Measurements from ENCODE around the gene RHOB. TPM values are rescaled to one million over a fixed set of nuclear protein-coding genes. Genes with fewer than 3 reads are reported as not detected.

Gene RHOB
- total and polyA plus RNA-seq, 2 of the 13 experiments (the other 11 are each of a cell fraction or from before 2014, with no cell fraction given), result 192 to 268 TPM

DNA sequence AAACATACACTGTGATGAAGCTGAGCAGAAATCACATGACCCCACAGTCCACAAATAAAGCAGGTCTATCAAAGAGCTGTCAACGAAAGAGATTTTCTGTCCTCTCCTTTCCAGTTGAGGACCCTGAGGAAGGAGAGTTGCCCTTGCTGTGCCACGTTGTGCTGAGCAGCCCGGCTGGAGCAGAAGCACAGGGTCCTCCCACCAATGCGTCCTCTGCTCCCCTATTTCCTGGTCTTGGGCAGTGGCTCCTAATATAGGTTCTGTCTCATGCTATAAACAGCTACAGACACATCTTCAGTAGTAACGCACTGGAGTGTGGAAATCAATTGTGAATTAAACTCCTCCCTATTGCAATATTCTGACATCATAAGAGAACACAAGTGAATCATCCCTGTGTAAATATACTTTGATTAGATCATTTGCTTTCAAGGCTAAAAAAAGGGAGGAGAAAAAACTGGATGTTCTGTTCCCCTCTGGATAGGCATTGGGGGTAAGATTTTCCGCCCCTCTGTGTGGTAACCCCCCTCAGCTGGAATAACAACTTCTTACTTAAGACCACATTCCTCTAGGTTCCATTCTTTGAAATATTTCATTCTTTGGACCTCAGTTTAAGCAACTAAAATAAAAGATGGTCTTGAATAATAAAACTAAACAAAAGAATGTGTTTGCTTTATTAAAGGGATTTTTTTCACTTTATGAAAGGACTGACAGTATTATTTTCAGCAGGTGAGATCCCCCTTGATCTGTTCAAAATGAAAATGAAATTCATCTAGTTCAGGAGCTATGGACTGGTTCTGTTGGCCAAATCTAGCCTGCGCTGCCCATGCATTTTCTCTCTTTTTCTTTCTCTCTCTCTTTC, 8.3 kb upstream of the RHOB start (continued):
- TF ChIP-seq ZNF138 (CRISPR knock-in tag; IDR thresholded peaks at IDR 0.05; ENCODE audit: low read depth) (no peak), ZNF282 (IDR thresholded peaks at IDR 0.05; ENCODE audit: partially characterized antibody) (no peak), WIZ (CRISPR knock-in tag; IDR thresholded peaks at IDR 0.05) (no peak), EZH2 (conservative IDR thresholded peaks at IDR 0.05; ENCODE audit: low read depth, low read length) (no peak), ZNF274 (CRISPR knock-in tag; IDR thresholded peaks at IDR 0.05) (0 out of 2 replicates have a peak, but pooled peaks have one; percentile 36), MAFF (IDR thresholded peaks at IDR 0.05; ENCODE audit: low read depth, low read length) (no peak), NFYC (CRISPR knock-in tag; IDR thresholded peaks at IDR 0.05) (no peak), ZNF616 (CRISPR knock-in tag; IDR thresholded peaks at IDR 0.05; ENCODE audit: low read depth) (no peak), ZNF563 (CRISPR knock-in tag; IDR thresholded peaks at IDR 0.05) (no peak), FOXJ3 (CRISPR knock-in tag; IDR thresholded peaks at IDR 0.05; ENCODE audit: borderline replicate concordance) (no peak), U2AF2 (IDR thresholded peaks at IDR 0.05; ENCODE audit: low read depth, low read length) (no peak), RORA (CRISPR knock-in tag; IDR thresholded peaks at IDR 0.05) (no peak), ZFP90 (CRISPR knock-in tag; IDR thresholded peaks at IDR 0.05; ENCODE audit: borderline replicate concordance) (no peak), PCBP2 (optimal IDR thresholded peaks at IDR 0.05; ENCODE audit: low read depth, low read length, poor library complexity, severe bottlenecking) (no peak), ZNF337 (CRISPR knock-in tag; IDR thresholded peaks at IDR 0.05; ENCODE audit: borderline replicate concordance, low read depth) (no peak), HOXA5 (CRISPR knock-in tag; IDR thresholded peaks at IDR 0.05) (no peak)
- TF ChIP-seq, protein P1, sequence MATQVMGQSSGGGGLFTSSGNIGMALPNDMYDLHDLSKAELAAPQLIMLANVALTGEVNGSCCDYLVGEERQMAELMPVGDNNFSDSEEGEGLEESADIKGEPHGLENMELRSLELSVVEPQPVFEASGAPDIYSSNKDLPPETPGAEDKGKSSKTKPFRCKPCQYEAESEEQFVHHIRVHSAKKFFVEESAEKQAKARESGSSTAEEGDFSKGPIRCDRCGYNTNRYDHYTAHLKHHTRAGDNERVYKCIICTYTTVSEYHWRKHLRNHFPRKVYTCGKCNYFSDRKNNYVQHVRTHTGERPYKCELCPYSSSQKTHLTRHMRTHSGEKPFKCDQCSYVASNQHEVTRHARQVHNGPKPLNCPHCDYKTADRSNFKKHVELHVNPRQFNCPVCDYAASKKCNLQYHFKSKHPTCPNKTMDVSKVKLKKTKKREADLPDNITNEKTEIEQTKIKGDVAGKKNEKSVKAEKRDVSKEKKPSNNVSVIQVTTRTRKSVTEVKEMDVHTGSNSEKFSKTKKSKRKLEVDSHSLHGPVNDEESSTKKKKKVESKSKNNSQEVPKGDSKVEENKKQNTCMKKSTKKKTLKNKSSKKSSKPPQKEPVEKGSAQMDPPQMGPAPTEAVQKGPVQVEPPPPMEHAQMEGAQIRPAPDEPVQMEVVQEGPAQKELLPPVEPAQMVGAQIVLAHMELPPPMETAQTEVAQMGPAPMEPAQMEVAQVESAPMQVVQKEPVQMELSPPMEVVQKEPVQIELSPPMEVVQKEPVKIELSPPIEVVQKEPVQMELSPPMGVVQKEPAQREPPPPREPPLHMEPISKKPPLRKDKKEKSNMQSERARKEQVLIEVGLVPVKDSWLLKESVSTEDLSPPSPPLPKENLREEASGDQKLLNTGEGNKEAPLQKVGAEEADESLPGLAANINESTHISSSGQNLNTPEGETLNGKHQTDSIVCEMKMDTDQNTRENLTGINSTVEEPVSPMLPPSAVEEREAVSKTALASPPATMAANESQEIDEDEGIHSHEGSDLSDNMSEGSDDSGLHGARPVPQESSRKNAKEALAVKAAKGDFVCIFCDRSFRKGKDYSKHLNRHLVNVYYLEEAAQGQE (IDR thresholded peaks at IDR 0.05; ENCODE audit: borderline replicate concordance in 1 of 2, low read depth in 1 of 2, low read length in 2 of 2), result no peak
- TF ChIP-seq, protein P2, sequence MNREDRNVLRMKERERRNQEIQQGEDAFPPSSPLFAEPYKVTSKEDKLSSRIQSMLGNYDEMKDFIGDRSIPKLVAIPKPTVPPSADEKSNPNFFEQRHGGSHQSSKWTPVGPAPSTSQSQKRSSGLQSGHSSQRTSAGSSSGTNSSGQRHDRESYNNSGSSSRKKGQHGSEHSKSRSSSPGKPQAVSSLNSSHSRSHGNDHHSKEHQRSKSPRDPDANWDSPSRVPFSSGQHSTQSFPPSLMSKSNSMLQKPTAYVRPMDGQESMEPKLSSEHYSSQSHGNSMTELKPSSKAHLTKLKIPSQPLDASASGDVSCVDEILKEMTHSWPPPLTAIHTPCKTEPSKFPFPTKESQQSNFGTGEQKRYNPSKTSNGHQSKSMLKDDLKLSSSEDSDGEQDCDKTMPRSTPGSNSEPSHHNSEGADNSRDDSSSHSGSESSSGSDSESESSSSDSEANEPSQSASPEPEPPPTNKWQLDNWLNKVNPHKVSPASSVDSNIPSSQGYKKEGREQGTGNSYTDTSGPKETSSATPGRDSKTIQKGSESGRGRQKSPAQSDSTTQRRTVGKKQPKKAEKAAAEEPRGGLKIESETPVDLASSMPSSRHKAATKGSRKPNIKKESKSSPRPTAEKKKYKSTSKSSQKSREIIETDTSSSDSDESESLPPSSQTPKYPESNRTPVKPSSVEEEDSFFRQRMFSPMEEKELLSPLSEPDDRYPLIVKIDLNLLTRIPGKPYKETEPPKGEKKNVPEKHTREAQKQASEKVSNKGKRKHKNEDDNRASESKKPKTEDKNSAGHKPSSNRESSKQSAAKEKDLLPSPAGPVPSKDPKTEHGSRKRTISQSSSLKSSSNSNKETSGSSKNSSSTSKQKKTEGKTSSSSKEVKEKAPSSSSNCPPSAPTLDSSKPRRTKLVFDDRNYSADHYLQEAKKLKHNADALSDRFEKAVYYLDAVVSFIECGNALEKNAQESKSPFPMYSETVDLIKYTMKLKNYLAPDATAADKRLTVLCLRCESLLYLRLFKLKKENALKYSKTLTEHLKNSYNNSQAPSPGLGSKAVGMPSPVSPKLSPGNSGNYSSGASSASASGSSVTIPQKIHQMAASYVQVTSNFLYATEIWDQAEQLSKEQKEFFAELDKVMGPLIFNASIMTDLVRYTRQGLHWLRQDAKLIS (CRISPR knock-in tag; IDR thresholded peaks at IDR 0.05), result no peak
- TF ChIP-seq, protein P3, sequence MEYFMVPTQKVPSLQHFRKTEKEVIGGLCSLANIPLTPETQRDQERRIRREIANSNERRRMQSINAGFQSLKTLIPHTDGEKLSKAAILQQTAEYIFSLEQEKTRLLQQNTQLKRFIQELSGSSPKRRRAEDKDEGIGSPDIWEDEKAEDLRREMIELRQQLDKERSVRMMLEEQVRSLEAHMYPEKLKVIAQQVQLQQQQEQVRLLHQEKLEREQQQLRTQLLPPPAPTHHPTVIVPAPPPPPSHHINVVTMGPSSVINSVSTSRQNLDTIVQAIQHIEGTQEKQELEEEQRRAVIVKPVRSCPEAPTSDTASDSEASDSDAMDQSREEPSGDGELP (IDR thresholded peaks at IDR 0.05; ENCODE audit: borderline replicate concordance, low read depth), result no peak
- TF ChIP-seq, protein P4, sequence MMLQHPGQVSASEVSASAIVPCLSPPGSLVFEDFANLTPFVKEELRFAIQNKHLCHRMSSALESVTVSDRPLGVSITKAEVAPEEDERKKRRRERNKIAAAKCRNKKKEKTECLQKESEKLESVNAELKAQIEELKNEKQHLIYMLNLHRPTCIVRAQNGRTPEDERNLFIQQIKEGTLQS (CRISPR knock-in tag; IDR thresholded peaks at IDR 0.05), result peak; percentile 88
- TF ChIP-seq, protein P5, sequence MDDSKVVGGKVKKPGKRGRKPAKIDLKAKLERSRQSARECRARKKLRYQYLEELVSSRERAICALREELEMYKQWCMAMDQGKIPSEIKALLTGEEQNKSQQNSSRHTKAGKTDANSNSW (CRISPR knock-in tag; IDR thresholded peaks at IDR 0.05; ENCODE audit: borderline replicate concordance), result no peak
